Gastrocnemius medialis (tissue), 4 donors: ENCODE measurements around the gene PCNX3. TPM values are rescaled to one million over a fixed set of nuclear protein-coding genes. Genes with fewer than 3 reads are reported as not detected.

Experiments used
- ATAC-seq, 2 donors: fragments of 150-250 bp; one replicate each; pipeline ENCODE4 v1.9.1; 2016
- DNase-seq, 2 donors: peaks; one replicate each; pipeline ENCODE4 v3.0.0-alpha.2; 2019
- H3K27ac ChIP-seq, 4 donors: fragments of 200-600 bp; sonication (generic); 1 replicate in 1 of 4; 2 replicates in 3 of 4; pipeline ENCODE4 v1.5.1; 2016 to 2018; ENCODE audit warnings: mild to moderate bottlenecking in 2 of 4, moderate library complexity in 1 of 4
- H3K27me3 ChIP-seq, 3 donors: fragments of 200-600 bp; sonication (generic) in 2 of 3; 1 replicate in 1 of 3; 2 replicates in 2 of 3; pipeline versions ENCODE4 v1.5.1 to v1.6.0; 2016 to 2019; ENCODE audit warnings: mild to moderate bottlenecking in 1 of 3, moderate library complexity in 1 of 3
- H3K36me3 ChIP-seq, 2 donors: fragments of 200-600 bp; sonication (generic) in 1 of 2; one replicate each; pipeline ENCODE4 v1.5.1; 2017 to 2018
- H3K4me1 ChIP-seq, 2 donors: fragments of 200-600 bp; sonication (generic) in 1 of 2; one replicate each; pipeline ENCODE4 v1.5.1; 2016 to 2017; ENCODE audit warnings: mild to moderate bottlenecking in 2 of 2
- H3K4me3 ChIP-seq, 4 donors: fragments of 200-600 bp; sonication (generic) in 3 of 4; 1 replicate in 1 of 4; 2 replicates in 3 of 4; pipeline ENCODE4 v1.5.1; 2016 to 2019; ENCODE audit warnings: mild to moderate bottlenecking in 2 of 4
- H3K9me3 ChIP-seq, 3 donors: fragments of 200-600 bp; sonication (generic) in 2 of 3; 1 replicate in 1 of 3; 2 replicates in 2 of 3; pipeline ENCODE4 v1.5.1; 2016 to 2019
- CTCF ChIP-seq, 5 experiments: fragments of 450-650 bp in 3 of 5; fragments of 200-600 bp in 2 of 5; sonication (generic) in 2 of 5; IDR thresholded peaks in 4 of 5; conservative IDR thresholded peaks in 1 of 5; 1 replicate in 4 of 5; 2 replicates in 1 of 5; pipeline ENCODE4 v1.5.1; 2016 to 2019; ENCODE audit warnings: antibody characterized with exemption in 5 of 5, mild to moderate bottlenecking in 3 of 5, moderate library complexity in 3 of 5
- POLR2A ChIP-seq, 2 donors: fragments of 450-650 bp; IDR thresholded peaks; one replicate each; pipeline ENCODE4 v1.6.1; 2017; ENCODE audit warnings: antibody characterized with exemption in 2 of 2, mild to moderate bottlenecking in 2 of 2, moderate library complexity in 2 of 2
- in situ Hi-C, 4 donors: fragments of 200-750 bp; cut with MboI; loops; one replicate each; pipeline versions ENCODE4 v1.15.0 to v1.8.0; 2017; ENCODE audit warnings: low sequenced_read_pairs in 4 of 4
- intact Hi-C: fragments of 100-400 bp; cut with DNase I; formaldehyde crosslinking; loops from one replicate; pipeline ENCODE4 v1.15.1; 2023; ENCODE audit warnings: low total_unique reads
- total RNA-seq, 4 donors: library from RNA; depleted of rRNA; stranded (reverse); fragments of >200 nt; gene quantifications; one replicate each; pipeline versions ENCODE4 v1.1.0 to v1.2.3, GENCODE V29; 2016

PCNX3 gene
- total RNA-seq, 4 donors from 2014 or later = 7.6 to 15.6 (median 13.1) TPM

- Histone ChIP-seq H3K27ac (peak overlapping the region in 1 of 4 donors; percentile 13), H3K27me3 (peaks cover 0 to 5% (median 0%) of the 10 kb centered on the region in 3 donors), H3K36me3 (peaks cover 0 to 9% of the 10 kb centered on the region in 2 donors), H3K4me1 (peaks cover 6 to 10% of the 10 kb centered on the region in 2 donors), H3K9me3 (no peaks in the 10 kb centered on the region), H3K4me3 (peak overlapping the region in 2 of 4 donors; percentile 24 to 47)
- DNase-seq = no peak
- ATAC-seq = peak in 1 of 2 donors; percentile 47
- intact Hi-C loops = no loop called here
- TF ChIP-seq POLR2A (IDR thresholded peaks at IDR 0.05) = no peak
- TF ChIP-seq CTCF (IDR thresholded peaks at IDR 0.05 in 4 of 5, conservative IDR thresholded peaks at IDR 0.05 in 1 of 5) = no peak
- in situ Hi-C loops = no loop called here
Observed at GRCh38 chr11:65646958-65647701, 31.6 kb downstream of the PCNX3 start.

- intact Hi-C loops = no loop called here
- H3K27ac ChIP-seq = no peak overlapping the region
- peaks cover 0 to 5% (median 0%) of the 10 kb centered on the region in 3 donors for H3K27me3 ChIP-seq
- no peak for DNase-seq
- TF ChIP-seq POLR2A (IDR thresholded peaks at IDR 0.05) = no peak
- TF ChIP-seq CTCF (IDR thresholded peaks at IDR 0.05 in 4 of 5, conservative IDR thresholded peaks at IDR 0.05 in 1 of 5) = no peak
- ATAC-seq = no peak
- H3K36me3 ChIP-seq = peaks cover 0 to 11% of the 10 kb centered on the region in 2 donors
- H3K9me3 ChIP-seq = no peaks in the 10 kb centered on the region
- peaks cover 20 to 23% of the 10 kb centered on the region in 2 donors for H3K4me1 ChIP-seq
- in situ Hi-C loops = no loop called here
- H3K4me3 ChIP-seq = no peak overlapping the region
Observed at GRCh38 chr11:65648997-65649493, 33.5 kb downstream of the PCNX3 start.

GRCh38 chr11:65649656-65650546, 34.3 kb downstream of the PCNX3 start:
- in situ Hi-C loops (no loop called here), intact Hi-C loops (no loop called here)
- no peak for ATAC-seq
- H3K4me1 ChIP-seq = peaks cover 20 to 28% of the 10 kb centered on the region in 2 donors
- no peak for DNase-seq
- peak overlapping the region in 2 of 4 donors; percentile 91 to 94 for H3K27ac ChIP-seq
- peaks cover 0 to 19% of the 10 kb centered on the region in 2 donors for H3K36me3 ChIP-seq
- H3K27me3 ChIP-seq = peaks cover 0 to 5% (median 0%) of the 10 kb centered on the region in 3 donors
- H3K4me3 ChIP-seq = no peak overlapping the region
- no peaks in the 10 kb centered on the region for H3K9me3 ChIP-seq
- no peak for TF ChIP-seq CTCF (IDR thresholded peaks at IDR 0.05 in 4 of 5, conservative IDR thresholded peaks at IDR 0.05 in 1 of 5)
- no peak for TF ChIP-seq POLR2A (IDR thresholded peaks at IDR 0.05)

- intact Hi-C loops = no loop called here
Observed at GRCh38 chr11:65650547-65651338, 35.2 kb downstream of the PCNX3 start.

More at GRCh38 chr11:65650547-65651338, 35.2 kb downstream of the PCNX3 start:
- no peak for TF ChIP-seq CTCF (IDR thresholded peaks at IDR 0.05 in 4 of 5, conservative IDR thresholded peaks at IDR 0.05 in 1 of 5)
- TF ChIP-seq POLR2A (IDR thresholded peaks at IDR 0.05) = no peak
- no peak for DNase-seq
- no peaks in the 10 kb centered on the region for H3K9me3 ChIP-seq
- H3K36me3 ChIP-seq = peaks cover 0 to 27% of the 10 kb centered on the region in 2 donors
- in situ Hi-C loops = no loop called here
- peak overlapping the region; percentile 91 to 96 (median 94) for H3K27ac ChIP-seq
- no peak overlapping the region for H3K4me3 ChIP-seq
- no peak for ATAC-seq
- H3K4me1 ChIP-seq = peaks cover 20 to 28% of the 10 kb centered on the region in 2 donors
- peaks cover 0 to 5% (median 0%) of the 10 kb centered on the region in 3 donors for H3K27me3 ChIP-seq
